Smooth muscle cell of the coronary artery (primary cell): ENCODE data around the gene HARS1. TPM values are rescaled to one million over a fixed set of nuclear protein-coding genes. Genes with fewer than 3 reads are reported as not detected.

Experiments
- total RNA-seq: library from RNA; depleted of rRNA; stranded (reverse); fragments of >200 nt; gene quantifications from 2 replicates; pipeline ENCODE4 v1.2.3, GENCODE V29; 2014; ENCODE audit warnings: low replicate concordance

HARS1 gene
- 67.7 and 92.6 TPM in 2 replicates for total RNA-seq

GRCh38 chr5:140690941-140691924, at the start of gene HARS1, which contains the start of gene HARS2:
Gene HARS1 (minus strand): TSS chr5:140691370. CDS start chr5:140691304, 66 bp downstream.
Gene HARS2 (plus strand): TSS chr5:140691455. CDS start chr5:140691649, 194 bp downstream.

GRCh38 chr5:140700177-140701144, 9.3 kb upstream of the HARS1 start, which contains the start of gene ZMAT2:
Gene ZMAT2 (plus strand): TSS chr5:140700447. CDS start chr5:140700461, 14 bp downstream.

GRCh38 chr5:140673187-140673976, 17.8 kb downstream of the HARS1 start, which contains the start of gene DND1:
Gene DND1 (minus strand): TSS chr5:140673576. CDS start chr5:140673542, 34 bp downstream.

GRCh38 chr5:140664359-140665119, 26.6 kb downstream of the HARS1 start, which contains the start of gene WDR55:
Gene WDR55 (plus strand): TSS chr5:140664904. CDS start chr5:140664913, 9 bp downstream.

GRCh38 chr5:140639148-140639981, 51.8 kb downstream of the HARS1 start, which contains the start of gene TMCO6:
Gene TMCO6 (plus strand): TSS chr5:140639451. CDS start chr5:140639528, 77 bp downstream.

GRCh38 chr5:140633021-140633471, 58.1 kb downstream of the HARS1 start, which contains the start of gene CD14:
Gene CD14 (minus strand): TSS chr5:140633175. CDS start chr5:140633071, 104 bp downstream.

Other genes starting within 250 kb of the HARS1 start
- gene EIF4EBP3, start 143.7 kb downstream of the HARS1 start, total RNA-seq, result 0.90 and 3.7 TPM in 2 replicates
- 18.5 and 69.7 TPM in 2 replicates for gene SRA1, start 133.9 kb downstream of the HARS1 start, total RNA-seq
- gene APBB3, start 126.8 kb downstream of the HARS1 start, total RNA-seq, result 22.9 and 38.1 TPM in 2 replicates
- gene SLC35A4, start 126.5 kb downstream of the HARS1 start, total RNA-seq, result 16.8 and 29.5 TPM in 2 replicates
- 2.8 and 107 TPM in 2 replicates for gene CD14, start 58.2 kb downstream of the HARS1 start, total RNA-seq
- gene TMCO6, start 51.9 kb downstream of the HARS1 start, total RNA-seq, result 9.0 and 13.5 TPM in 2 replicates
- gene NDUFA2, start 43.7 kb downstream of the HARS1 start, total RNA-seq, result 84.9 and 115 TPM in 2 replicates
- 107 and 212 TPM in 2 replicates for gene IK, start 43.5 kb downstream of the HARS1 start, total RNA-seq
- 25.9 and 27.7 TPM in 2 replicates for gene WDR55, start 26.5 kb downstream of the HARS1 start, total RNA-seq
- 0.30 TPM in 1 of 2 replicates, not detected in the other for gene DND1, start 17.8 kb downstream of the HARS1 start, total RNA-seq
- gene HARS2, start 85 bp upstream of the HARS1 start, total RNA-seq, result 24.1 and 27.4 TPM in 2 replicates
- gene ZMAT2, start 9.1 kb upstream of the HARS1 start, total RNA-seq, result 63.1 and 94.5 TPM in 2 replicates
- gene PCDHA1, start 94.8 kb upstream of the HARS1 start, total RNA-seq, result 0.08 TPM in 1 of 2 replicates, not detected in the other
- gene PCDHA2, start 103.5 kb upstream of the HARS1 start, total RNA-seq, result 0.08 and 0.12 TPM in 2 replicates
- gene PCDHA3, start 109.7 kb upstream of the HARS1 start, total RNA-seq, result 0.15 and 0.70 TPM in 2 replicates
- 0.23 and 0.82 TPM in 2 replicates for gene PCDHA4, start 115.7 kb upstream of the HARS1 start, total RNA-seq
- gene PCDHA5, start 130.2 kb upstream of the HARS1 start, total RNA-seq, result 0.08 TPM in 1 of 2 replicates, not detected in the other
- gene PCDHA6, start 136.6 kb upstream of the HARS1 start, total RNA-seq, result 0.53 and 2.9 TPM in 2 replicates
- 0.75 and 1.5 TPM in 2 replicates for gene PCDHA7, start 142.9 kb upstream of the HARS1 start, total RNA-seq
- gene PCDHA8, start 149.8 kb upstream of the HARS1 start, total RNA-seq, result under 0.01 and 0.47 TPM in 2 replicates
- gene PCDHA9, start 157.0 kb upstream of the HARS1 start, total RNA-seq, result under 0.01 and 0.23 TPM in 2 replicates
- gene PCDHA10, start 164.5 kb upstream of the HARS1 start, total RNA-seq, result 0.08 and 1.4 TPM in 2 replicates
- 0.15 and 0.59 TPM in 2 replicates for gene PCDHA11, start 177.6 kb upstream of the HARS1 start, total RNA-seq
- gene PCDHA12, start 183.9 kb upstream of the HARS1 start, total RNA-seq, result 0.15 and 0.59 TPM in 2 replicates
- 0.08 and 0.59 TPM in 2 replicates for gene PCDHA13, start 190.8 kb upstream of the HARS1 start, total RNA-seq
- gene PCDHAC1, start 234.9 kb upstream of the HARS1 start, total RNA-seq, result under 0.01 and 0.35 TPM in 2 replicates